Measurements from ENCODE around the gene GLT1D1.

Gene GLT1D1

GRCh38 chr12:128856035-128856790 lies 2.9 kb downstream of the GLT1D1 start:
- DNase-seq = no peak

DNA sequence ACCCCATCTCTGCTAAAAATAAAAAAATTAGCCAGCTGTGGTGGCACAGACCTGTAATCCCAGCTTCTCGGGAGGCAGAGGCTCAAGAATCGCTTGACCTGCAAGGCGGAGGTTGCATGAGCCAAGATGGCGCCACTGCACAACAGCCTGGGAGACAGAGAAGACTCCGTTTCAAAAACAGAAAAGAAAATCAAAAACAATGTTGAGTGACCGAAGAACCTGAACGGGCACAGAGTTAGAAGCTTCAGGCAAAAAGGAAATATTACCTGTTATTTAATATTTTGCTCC lies 3.5 kb downstream of the GLT1D1 start:
- no peak for DNase-seq

GRCh38 chr12:128857133-128857763 lies 4.0 kb downstream of the GLT1D1 start:
- DNase-seq = no peak

GRCh38 chr12:128859311-128859710 lies 6.0 kb downstream of the GLT1D1 start:
- DNase-seq = no peak

GRCh38 chr12:128861226-128862016 lies 8.1 kb downstream of the GLT1D1 start:
- no peak for DNase-seq

DNA sequence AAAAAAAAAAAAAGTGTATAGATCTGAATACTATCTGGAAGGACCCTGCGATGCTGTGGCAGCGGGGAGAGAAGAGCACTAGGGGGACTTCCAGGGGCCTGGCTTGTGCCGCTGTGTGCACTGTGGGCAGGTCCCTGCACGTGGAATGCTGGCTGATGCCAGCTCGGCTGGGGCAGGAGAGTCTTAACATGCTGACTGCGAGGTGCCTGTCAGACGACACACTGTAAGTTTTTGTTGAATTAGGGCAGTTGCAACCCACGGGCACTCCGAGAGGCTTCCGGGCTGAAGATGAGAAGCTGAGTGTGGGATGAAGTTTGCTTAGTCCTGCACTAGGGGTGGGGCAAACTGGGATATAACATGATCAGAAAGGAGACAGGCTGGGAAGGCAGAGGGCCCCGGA lies 10.7 kb downstream of the GLT1D1 start:
- no peak for DNase-seq

DNA sequence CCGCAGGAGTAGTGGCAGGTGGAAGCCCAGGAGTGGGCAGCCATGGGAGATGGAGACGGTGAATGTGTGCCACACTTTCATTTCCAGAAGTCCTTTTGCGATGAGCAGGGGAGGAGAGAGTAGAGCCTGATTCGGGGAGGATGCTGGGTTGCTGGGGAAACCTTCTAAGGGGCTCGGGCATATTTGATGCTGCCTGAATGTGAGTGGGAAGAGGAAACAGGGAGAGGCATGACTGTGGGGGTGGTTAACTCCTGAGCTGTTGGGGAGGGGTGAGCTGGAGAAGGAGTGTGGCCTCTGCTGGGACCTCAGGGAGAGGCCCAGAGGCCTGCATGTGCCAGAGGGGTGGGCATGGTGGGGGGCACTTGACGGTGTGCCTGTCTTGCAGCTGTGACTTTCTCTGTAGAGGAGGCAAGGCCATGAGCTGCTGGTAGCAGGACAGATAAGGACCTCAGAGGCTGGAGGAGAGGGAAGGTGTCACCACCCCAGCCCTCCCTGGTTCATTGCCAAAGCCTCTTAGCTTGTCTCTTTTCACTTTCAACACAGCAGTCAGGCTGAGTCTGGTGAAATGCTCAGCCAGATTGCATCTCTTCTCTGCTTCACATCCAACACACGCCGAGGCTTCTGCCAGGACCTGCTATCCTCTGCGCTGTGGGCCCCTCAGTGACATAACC lies 11.4 kb downstream of the GLT1D1 start:
- DNase-seq = no peak

DNA sequence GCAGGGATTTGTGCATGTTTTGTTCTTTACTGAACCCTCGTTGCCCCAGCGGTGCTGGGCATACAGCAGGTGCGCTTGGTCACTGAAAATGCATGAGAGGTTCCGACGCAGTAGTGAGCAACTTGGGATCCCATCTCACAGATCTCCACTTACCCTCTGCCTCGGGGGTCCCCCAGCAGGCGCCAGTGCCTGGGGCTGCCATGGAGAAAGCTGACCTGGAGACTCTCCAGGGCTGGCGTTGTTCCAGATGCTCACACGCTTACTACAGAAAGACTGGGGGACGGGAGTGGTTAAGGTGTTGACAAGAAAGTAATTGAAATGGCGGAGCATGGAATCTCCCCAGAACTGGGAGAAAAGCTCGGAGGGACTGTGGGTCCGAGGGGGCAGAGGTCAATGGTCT lies 14.2 kb downstream of the GLT1D1 start:
- DNase-seq = no peak

DNA sequence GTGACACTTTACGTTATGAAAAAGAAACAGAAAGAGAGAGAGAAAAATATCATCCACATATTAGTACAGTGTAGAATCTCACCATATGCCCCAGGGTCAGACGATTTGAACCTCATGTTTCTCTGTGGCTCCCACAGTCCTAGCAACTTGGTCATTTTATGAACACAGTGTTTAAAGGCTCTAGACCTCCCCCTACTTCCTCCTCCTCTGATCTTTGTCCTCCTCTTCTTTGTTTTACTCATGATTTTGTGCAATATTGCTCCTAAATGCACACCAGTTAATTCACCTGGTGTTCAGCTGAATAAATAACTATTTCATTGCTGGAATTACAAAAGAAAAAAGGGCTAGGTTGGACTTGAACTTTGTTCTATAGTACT lies 18.2 kb downstream of the GLT1D1 start:
- no peak for DNase-seq

DNA sequence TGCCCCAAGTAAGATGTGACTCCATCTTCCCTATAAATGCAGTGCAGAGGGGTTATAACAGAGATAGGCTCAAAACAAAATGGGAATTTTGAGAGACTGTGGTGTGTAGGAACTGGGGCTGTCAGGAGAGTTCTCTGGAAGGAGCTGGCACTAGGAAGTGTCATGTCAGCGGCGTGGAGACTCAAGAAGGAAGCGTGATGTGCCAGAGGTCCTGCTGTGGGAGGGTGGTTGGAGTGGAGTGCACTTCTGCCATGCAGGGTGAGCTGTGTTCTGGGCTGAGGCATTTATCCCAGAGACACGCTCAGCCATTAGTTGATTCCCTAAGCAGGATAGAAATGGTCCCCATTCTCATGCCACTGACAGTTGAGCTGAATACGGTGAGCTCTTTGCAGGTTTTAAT lies 19.0 kb downstream of the GLT1D1 start:
- no peak for DNase-seq

- DNase-seq = no peak
Measured at GRCh38 chr12:128876559-128876958, 23.3 kb downstream of the GLT1D1 start.

DNA sequence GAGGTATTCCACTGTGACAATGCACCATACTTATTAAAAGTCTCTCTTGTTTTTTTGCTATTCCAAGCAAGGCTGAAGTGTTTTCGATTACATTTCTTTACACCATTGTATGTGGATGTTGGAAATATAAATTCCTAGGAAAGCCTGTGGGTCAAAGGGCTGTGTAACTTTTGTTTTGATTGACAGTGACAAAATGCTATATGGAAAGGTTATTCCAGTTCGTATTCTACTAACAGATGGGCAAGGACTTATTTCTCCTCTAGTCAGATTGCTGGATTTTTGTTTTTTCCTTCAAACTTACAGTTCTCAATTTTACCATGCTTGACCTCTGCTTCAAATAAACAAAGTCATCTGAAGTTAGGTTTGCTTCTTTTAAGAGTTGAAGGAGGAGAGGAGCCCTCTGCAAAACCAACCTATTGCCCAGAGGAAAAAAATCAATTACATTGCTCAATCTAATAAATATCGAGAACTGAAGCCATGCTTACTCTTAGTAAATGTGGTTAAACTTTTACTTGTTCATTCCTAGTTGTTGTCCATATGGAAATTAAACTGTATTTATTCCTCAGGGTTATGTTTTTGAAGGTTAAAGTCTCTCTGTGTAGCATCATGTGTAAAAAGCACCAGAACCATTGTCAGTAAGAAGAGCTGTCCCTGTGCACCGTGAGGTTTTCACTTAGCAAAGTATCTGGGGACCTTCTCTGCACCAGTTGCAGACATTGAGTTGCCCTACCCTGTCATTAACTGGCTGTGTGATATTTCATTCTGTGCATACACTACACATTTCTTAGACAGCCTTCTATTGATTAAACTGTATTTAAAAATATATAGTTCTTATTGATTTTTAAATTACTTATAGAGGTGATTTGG lies 26.9 kb downstream of the GLT1D1 start:
- no peak for DNase-seq

DNA sequence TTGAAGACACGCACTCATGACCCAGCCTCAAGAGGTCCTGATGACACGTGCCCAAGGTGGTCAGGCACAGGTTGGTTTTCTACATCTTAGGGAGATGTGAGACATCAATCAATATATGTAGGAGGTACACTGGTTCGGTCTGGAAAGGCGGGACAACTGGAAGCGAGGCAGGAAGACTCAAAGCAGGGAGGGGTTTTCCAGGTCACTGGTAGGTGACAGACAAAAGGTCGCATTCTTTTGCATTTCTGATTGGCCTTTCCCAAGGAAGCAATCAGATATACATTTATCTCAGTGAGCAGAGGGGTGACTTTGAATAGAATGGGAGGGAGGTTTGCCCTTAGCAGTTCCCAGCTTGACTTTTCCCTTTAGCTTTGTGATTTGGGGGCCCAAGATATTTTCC lies 38.6 kb downstream of the GLT1D1 start:
- DNase-seq = no peak

DNA sequence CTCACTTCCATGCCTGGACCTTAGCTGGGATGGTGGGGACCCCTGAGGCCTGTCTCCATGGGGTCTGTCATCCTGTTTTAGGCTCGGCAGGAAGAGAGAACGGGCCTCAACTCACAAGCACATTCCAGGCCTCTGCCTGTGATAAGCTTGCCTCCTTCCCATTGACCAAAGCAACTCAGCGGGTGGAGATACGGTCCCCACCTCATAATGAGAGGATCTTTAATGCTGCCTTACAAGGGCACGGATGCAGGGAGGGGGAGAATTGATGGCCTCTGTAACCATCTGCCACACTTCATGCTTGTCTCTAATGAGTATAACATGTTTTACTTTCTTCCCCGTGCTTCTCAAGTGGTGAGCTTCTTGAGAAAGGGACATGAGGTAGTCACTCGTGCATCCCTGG lies 50.0 kb downstream of the GLT1D1 start:
- no peak for DNase-seq

GRCh38 chr12:128905003-128905544 lies 51.8 kb downstream of the GLT1D1 start:
- no peak for DNase-seq

- DNase-seq = no peak
Measured at GRCh38 chr12:128906485-128907137, 53.3 kb downstream of the GLT1D1 start.

DNA sequence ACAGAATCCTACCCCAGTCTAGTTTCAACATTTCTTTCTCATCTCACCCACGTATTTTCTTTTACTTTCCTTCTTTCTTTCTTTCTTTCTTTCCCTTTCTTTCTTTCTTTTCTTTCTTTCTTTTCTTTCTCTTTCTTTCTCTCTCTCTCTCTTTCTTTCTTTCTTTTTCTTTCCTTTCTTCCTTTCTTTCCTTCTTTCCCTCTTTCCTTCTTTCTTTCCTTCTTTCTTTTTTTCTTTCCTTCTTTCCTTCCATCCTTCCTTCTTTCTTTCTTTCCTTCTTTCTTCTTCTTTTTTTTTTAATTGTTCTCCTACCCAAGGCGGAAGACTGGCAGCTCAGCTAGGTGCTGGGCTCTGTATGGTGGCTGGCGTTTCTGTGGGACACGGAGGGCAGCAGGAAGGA lies 55.0 kb downstream of the GLT1D1 start:
- no peak for DNase-seq

DNA sequence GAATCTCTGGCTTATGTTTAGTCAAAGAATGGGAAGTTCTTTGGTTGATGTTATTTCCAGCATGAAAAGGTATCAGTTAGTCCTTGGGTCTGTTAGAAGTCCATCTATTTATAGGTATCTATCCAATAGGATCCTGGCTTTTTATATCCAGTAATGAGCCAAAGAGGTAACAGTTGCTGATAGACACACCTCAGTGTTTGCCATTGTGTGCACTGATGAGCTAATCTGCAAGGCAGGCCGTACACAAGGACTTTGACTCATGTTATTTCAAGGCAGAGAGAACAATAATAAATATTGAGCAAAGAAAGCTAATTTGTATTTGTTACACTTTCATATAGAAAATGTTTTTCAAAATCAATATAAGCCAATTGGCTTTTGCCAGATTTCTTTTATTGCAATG lies 56.4 kb downstream of the GLT1D1 start:
- no peak for DNase-seq

DNA sequence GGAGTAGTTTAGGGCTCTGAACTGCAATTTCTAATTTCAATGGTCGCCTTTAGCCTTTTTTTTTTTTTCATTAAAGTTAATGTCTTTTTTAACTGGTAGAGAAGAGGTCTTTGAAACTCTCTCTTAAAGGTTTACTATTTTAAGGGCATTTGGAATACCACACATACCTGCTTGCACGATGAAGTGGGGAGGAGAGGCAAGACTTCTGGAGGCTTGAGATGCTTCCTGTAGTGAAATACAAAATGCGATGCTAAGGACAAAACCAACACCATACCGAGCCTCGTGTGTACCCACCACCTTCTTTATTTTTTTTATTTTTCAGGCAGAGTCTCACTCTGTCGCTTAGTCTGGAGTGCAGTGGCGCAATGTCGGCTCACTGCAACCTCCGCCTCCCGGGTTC lies 57.4 kb downstream of the GLT1D1 start:
- DNase-seq = no peak

DNA sequence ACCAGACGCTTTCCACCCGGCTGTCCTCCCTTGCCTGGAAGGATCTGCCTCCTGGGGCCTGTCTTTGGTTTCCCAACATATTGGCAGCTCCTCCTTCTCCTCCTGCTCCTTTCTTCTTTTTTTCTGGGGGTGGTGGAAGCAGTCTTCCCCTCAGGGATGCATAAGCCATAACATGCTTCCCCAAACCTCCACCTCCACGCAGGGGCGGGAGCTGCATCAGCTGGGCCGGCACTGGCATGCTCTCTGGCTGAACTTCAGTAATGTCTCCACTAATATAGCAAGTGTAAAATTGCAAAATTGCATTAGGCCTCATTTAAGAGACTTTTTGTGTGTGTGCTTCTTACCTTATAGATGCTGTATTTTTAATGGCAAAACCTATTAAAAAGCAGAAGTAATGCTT lies 58.6 kb downstream of the GLT1D1 start:
- DNase-seq = no peak

DNA sequence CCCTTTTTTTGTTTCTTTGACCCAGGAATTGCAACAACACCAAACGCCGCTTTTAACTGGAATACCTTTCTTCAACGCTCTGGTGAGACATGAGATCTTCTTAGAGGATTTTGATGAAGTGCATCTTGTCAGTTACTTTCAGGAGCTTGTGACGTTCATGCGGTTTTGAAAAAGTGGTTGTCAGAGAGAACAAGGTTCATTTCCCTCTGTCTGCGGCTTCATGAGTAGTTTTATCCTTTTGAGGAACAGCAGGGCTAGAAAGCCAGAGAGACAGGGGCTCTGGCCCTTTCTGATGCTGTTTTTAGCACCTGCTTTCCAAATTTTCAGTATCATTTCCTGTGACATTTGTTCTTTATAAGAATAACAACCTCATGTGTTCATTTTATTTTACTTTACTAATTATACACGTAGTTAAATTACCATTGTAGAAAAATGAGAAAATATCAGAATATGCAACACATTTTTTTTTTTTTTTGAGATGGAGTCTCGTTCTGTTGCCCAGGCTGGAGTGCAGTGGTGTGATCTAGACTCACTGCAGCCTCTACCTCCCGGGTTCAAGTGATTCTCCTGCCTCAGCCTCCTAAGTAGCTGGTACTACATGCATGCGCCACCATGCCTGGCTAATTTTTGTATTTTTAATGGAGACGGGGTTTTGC lies 61.8 kb downstream of the GLT1D1 start:
- DNase-seq = no peak
